Epithelial cell of proximal tubule (primary cell): Measurements from ENCODE around the gene SBK2. TPM values are rescaled to one million over a fixed set of nuclear protein-coding genes. Genes with fewer than 3 reads are reported as not detected.

Experiments used
- DNase-seq: peaks from one replicate; pipeline ENCODE4 v3.0.0-alpha.2; 2011; ENCODE audit warnings: low read depth
- H3K4me3 ChIP-seq: 2 replicates; pipeline ENCODE4 v1.5.1; 2011; ENCODE audit warnings: low read depth, mild to moderate bottlenecking, low read length
- total RNA-seq: library from RNA; depleted of rRNA; stranded (reverse); fragments of >200 nt; gene quantifications from 2 replicates; pipeline ENCODE4 v1.2.3, GENCODE V29; 2015
- TF ChIP-seq, protein P1 (sequence below): conservative IDR thresholded peaks from 2 replicates; pipeline ENCODE4 v1.5.1; 2012; ENCODE audit warnings: low read depth, mild to moderate bottlenecking, low read length

The SBK2 gene
- total RNA-seq, 1 donor from 2014 or later, result 2.9 TPM

DNA sequence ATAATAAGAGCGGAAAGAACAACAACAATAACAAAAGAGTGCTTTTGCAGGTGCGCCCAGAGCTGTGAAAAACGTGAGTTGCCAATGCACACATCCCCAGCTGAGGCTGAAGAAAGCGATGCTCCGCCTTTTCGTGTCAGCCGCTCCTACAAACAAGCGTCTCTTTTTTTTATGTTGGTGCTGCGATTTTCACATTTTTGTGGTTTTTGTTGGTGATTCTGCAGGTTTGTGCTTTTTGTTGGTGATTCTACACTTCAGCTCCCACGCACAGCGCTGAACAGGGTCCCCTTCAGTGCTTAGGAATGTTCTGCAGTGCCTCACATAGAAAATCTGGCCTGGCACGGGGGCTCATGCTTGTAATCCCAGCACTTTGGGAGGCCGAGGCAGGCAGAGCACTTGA, 15.7 kb upstream of the SBK2 start:
- DNase-seq, result no peak
- TF ChIP-seq, protein P1, sequence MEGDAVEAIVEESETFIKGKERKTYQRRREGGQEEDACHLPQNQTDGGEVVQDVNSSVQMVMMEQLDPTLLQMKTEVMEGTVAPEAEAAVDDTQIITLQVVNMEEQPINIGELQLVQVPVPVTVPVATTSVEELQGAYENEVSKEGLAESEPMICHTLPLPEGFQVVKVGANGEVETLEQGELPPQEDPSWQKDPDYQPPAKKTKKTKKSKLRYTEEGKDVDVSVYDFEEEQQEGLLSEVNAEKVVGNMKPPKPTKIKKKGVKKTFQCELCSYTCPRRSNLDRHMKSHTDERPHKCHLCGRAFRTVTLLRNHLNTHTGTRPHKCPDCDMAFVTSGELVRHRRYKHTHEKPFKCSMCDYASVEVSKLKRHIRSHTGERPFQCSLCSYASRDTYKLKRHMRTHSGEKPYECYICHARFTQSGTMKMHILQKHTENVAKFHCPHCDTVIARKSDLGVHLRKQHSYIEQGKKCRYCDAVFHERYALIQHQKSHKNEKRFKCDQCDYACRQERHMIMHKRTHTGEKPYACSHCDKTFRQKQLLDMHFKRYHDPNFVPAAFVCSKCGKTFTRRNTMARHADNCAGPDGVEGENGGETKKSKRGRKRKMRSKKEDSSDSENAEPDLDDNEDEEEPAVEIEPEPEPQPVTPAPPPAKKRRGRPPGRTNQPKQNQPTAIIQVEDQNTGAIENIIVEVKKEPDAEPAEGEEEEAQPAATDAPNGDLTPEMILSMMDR, result no peak
- no peak overlapping the region for H3K4me3 ChIP-seq

DNA sequence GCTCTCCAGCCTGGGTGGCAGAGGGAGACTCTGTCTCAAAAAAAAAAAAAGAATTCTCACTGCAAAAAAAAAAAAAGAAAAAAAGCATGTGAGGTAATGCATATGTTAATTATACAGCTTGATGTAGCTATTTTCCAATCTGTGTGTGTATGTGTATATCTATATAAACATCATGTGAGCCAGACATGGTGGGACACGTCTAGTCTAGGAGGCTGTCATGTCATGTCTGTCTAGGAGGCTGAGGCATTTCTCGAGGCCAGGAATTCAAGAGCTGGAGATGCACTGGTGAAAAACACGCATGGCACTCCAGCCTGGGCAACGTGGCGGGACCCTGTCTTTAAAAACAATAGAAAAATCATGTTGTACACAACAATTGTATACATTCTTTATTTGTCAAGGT, 15.3 kb upstream of the SBK2 start:
- DNase-seq, result no peak
- TF ChIP-seq, protein P1, result no peak
- H3K4me3 ChIP-seq, result no peak overlapping the region

DNA sequence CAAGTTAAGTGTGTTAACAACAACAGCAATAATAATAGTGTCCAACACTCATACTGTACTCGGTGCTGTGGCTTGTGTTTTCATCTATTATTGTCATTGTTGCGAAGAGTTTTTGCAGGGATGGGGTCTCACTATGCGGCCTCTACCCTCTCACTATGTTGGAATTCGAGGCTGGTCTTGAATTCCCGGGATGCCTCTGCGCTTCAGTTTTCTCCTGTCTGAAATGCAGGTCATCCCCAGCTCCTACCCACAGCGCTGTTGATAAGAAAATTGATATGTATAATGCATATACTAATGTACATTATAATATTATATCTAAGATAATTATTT, 13.4 kb upstream of the SBK2 start:
- peak overlapping the region; percentile 47 for H3K4me3 ChIP-seq
- TF ChIP-seq, protein P1, result no peak
- DNase-seq, result no peak

DNA sequence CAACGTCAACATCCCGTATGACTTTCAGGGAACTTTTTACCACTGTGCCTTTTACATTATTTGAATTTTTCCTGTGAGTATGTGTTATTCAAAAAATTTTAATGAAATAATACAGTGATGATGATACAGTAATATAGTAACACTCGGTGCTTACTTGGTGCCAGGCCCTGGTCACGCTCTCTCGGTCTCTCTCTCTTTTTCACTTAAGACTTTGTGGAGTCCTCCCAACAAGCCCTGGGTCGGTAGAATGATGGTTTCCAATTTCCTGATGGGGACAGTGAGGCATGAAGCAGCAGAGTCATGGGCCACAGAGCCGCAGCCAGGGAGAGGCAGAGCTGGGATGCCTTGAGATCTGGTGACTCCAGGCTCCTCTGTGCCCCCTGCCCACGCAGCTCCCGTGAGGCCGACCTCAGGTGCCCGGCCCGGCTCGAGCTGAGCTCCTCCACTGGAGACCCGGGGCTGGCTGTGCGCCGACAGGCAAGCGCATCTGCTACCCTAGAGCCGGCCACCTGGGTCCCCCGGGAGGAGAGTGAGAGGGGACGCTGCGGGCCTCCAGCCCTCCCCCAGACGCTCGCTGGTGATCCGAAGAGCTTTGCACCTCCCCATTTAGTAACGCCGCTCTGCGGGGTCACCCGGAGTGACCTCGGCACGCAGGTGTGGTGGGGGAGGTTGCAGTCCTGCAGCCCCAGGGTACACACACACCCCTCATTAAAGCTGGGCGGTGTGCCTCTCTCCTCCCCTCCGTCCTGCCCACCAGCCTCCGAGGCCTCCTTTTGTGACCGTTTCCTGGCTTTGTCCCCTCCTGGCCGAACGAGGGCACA, 12.8 kb upstream of the SBK2 start:
- TF ChIP-seq, protein P1, result no peak
- DNase-seq, result peak; percentile 66
- H3K4me3 ChIP-seq, result peak overlapping the region; percentile 47

DNA sequence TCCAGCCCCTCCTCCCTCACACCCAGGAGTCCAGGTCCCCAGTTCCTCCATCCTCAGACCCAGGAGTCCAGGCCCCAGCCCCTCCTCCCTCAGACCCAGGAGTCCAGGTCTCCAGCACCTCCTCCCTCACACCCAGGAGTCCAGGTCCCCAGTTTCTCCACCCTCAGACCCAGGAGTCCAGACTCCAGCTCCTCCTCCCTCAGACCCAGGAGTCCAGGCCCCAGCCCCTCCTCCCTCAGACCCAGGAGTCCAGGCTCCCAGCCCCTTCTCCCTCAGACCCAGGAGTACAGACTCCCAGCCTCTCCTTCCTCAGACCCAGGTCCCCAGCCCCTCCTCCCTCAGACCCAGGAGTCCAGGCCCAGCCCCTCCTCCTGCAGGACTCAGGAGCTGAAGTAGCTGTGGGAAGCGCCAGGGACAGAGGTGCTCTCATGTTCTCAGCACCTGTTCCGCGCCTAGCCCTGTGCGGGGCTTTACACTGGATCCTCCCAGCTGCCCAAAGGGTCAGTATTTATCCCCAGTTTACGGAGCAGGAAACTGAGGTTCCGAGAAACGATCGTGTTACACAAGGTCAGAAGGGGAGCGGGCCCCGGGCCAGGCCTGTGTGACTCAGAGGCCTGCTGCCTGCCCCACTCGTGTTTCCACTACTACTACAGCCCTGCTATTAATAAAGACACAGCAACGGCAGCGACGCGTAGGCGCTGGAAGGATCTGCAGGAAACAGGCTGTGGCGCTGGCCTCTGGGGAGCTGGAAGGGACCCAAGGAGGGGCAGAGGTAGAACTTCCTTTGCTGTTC, 10.1 kb upstream of the SBK2 start:
- no peak for DNase-seq
- H3K4me3 ChIP-seq, result no peak overlapping the region
- TF ChIP-seq, protein P1, result no peak

DNA sequence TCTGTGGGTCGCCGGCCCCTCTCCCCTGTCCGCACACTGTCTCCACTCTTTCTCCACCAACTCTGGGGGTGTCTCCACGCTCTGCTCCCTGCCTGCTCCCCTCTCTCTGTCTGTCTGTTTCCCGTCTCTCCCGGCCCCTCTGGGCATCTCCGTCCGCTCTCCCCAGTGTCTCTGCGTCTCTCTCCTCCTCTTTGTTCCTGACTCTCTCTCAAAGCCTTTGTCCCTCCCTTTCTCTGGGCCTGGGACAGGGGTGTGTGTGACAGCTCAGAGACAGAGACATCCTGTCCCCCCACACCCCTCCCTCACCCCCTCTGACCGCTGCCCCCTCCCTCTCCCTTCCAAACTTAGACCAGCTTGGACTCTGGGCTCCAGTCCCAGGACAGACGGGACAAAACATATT, 9.1 kb upstream of the SBK2 start:
- no peak for DNase-seq
- H3K4me3 ChIP-seq, result no peak overlapping the region
- TF ChIP-seq, protein P1, result no peak
